Kidney (tissue), 14 donors: ENCODE results near the gene BMP7. TPM values are rescaled to one million over a fixed set of nuclear protein-coding genes. Genes with fewer than 3 reads are reported as not detected.

Source experiments
- DNase-seq, 5 donors: peaks; one replicate each; pipeline ENCODE4 v3.0.0-alpha.2; 2013 to 2020
- FAIRE-seq: peaks from 2 replicates; lab custom pipeline; 2012; peaks lifted over from hg19 to GRCh38; lab: Jason Lieb, UNC
- H3K27ac ChIP-seq, 2 donors: one replicate each; pipeline ENCODE4 v1.7.0; 2013; ENCODE audit warnings: low read depth in 2 of 2, low read length in 2 of 2, inconsistent platforms in 1 of 2
- H3K27me3 ChIP-seq: one replicate; pipeline ENCODE4 v1.7.1; 2013; ENCODE audit warnings: low read length, inconsistent platforms; ENCODE audit not compliant: control insufficient read depth, insufficient read depth
- H3K36me3 ChIP-seq, 3 donors: one replicate each; pipeline versions ENCODE4 v1.7.0 to v1.7.1; 2013; ENCODE audit warnings: low read length in 3 of 3, control low read depth in 1 of 3, inconsistent platforms in 1 of 3; ENCODE audit not compliant: insufficient read depth in 3 of 3, control insufficient read depth in 2 of 3
- H3K4me1 ChIP-seq, 3 donors: one replicate each; pipeline versions ENCODE4 v1.7.0 to v1.7.1; 2013; ENCODE audit warnings: low read length in 3 of 3, inconsistent platforms in 1 of 3, low read depth in 1 of 3; ENCODE audit not compliant: control insufficient read depth in 2 of 3, insufficient read depth in 2 of 3
- H3K4me3 ChIP-seq, 3 donors: one replicate each; pipeline versions ENCODE4 v1.7.0 to v1.8.1; 2013; ENCODE audit warnings: low read length in 3 of 3, control low read depth in 1 of 3, inconsistent platforms in 1 of 3
- H3K9ac ChIP-seq, 3 donors: one replicate each; pipeline versions ENCODE4 v1.7.0 to v1.7.1; 2013; ENCODE audit warnings: low read length in 3 of 3, control low read depth in 1 of 3, inconsistent platforms in 1 of 3
- H3K9me3 ChIP-seq, 3 donors: one replicate each; pipeline versions ENCODE4 v1.7.0 to v1.7.1; 2013; ENCODE audit warnings: low read length in 3 of 3, control low read depth in 1 of 3, inconsistent platforms in 1 of 3; ENCODE audit not compliant: control insufficient read depth in 2 of 3, insufficient read depth in 1 of 3
- intact Hi-C: fragments of 100-400 bp; cut with DNase I; formaldehyde crosslinking; loops from one replicate; pipeline ENCODE4 v1.11.1; 2022
- polyA plus RNA-seq: library from polyadenylated mRNA; stranded (reverse); fragments of 350-450 nt; fragmentation: Illumina TruSeq; extraction: RNeasy Lipid Tissue Mini Kit (QIAGEN cat#74804); gene quantifications from one replicate; pipeline ENCODE4 v1.2.3, GENCODE V29; 2014; ENCODE audit warnings: low read depth, low replicate concordance; ENCODE audit not compliant: insufficient read depth
- total RNA-seq: library from RNA; stranded (reverse); fragmentation: NEBNext Ultra II Directional; extraction: Animal tissue kit (Norgen Biotek cat#: 25700); gene quantifications from one replicate; pipeline ENCODE4 v1.2.1, GENCODE V29; 2021
- TF ChIP-seq, protein P1 (sequence below): IDR thresholded peaks from 3 replicates; pipeline ENCODE4 v1.5.1; 2012; ENCODE audit warnings: mild to moderate bottlenecking, moderate library complexity, borderline replicate concordance; ENCODE audit not compliant: insufficient read depth; ENCODE audit errors: extremely low read depth
- donor health status: control.
- donor health status: control.
- donor health status: control.
- donor health status: control.
- donor health status: control.
- donor health status: DM: yes; HTN: yes; CAD: no.
- donor health status: Normal renal cell carcinoma (clear cell type).

The BMP7 gene
- total and polyA plus RNA-seq, 2 donors from 2014 or later: 1.6 to 11.3 TPM

DNA sequence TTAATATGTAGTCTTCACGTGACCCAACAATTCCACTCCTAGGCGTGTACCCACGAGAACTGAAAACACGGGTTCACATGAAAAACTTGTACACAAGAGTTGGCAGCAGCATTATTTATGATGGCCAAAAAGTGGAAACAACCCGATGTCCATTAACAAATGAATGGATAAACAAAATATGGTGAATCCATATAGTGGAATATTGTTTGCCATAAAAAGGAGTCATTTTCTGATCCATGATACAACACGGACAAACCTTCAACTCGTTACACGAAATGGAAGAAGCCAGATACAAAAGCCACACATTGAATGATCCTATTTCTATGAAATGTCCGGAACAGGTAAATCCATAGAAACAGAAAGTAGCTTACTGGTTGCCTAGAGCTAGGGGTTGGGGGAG lies 78.4 kb downstream of the BMP7 start:
- FAIRE-seq: no peak
- TF ChIP-seq, protein P1, sequence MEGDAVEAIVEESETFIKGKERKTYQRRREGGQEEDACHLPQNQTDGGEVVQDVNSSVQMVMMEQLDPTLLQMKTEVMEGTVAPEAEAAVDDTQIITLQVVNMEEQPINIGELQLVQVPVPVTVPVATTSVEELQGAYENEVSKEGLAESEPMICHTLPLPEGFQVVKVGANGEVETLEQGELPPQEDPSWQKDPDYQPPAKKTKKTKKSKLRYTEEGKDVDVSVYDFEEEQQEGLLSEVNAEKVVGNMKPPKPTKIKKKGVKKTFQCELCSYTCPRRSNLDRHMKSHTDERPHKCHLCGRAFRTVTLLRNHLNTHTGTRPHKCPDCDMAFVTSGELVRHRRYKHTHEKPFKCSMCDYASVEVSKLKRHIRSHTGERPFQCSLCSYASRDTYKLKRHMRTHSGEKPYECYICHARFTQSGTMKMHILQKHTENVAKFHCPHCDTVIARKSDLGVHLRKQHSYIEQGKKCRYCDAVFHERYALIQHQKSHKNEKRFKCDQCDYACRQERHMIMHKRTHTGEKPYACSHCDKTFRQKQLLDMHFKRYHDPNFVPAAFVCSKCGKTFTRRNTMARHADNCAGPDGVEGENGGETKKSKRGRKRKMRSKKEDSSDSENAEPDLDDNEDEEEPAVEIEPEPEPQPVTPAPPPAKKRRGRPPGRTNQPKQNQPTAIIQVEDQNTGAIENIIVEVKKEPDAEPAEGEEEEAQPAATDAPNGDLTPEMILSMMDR: no peak

DNA sequence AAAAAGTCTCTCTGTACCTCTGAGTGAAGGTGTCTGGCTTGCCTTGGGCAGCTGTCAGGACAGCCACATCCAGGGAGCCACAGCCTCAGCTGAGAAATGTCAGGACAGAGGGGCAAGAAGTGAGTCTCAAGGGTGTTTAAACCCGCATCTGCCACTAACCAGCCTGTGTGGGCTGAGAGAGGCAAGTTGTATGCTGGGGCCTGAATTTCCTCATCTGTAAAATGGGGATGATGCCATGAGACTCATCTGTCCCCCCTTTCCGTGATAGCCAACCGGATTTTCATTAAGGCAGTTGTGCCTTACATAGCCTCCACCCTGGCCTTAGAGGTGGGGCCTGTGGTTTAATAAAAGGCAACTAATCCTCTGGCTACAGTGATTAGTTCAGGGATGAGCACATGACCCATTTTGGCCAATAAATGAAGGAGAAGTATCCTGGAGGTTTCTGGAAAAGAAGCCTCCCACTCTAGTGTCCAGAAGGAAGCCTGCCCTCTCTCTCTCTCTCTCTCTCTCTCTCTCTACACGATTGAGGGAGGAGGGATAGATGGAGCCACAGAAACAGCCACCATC lies 79.3 kb downstream of the BMP7 start:
- Histone ChIP-seq H3K36me3 (peaks cover 0 to 2% (median 0%) of the 10 kb centered on the region in 3 donors), H3K4me1 (no peaks in the 10 kb centered on the region), H3K9ac (no peak overlapping the region), H3K27me3 (no peaks in the 10 kb centered on the region), H3K4me3 (no peak overlapping the region), H3K27ac (no peak overlapping the region), H3K9me3 (no peaks in the 10 kb centered on the region)
- FAIRE-seq: no peak
- DNase-seq: no peak
- intact Hi-C loops: no loop called here
- TF ChIP-seq, protein P1: no peak

More for the DNA sequence above, 78.4 kb downstream of the BMP7 start:
- no peak overlapping the region for H3K27ac ChIP-seq
- DNase-seq: no peak
- intact Hi-C loops: no loop called here
- no peaks in the 10 kb centered on the region for H3K9me3 ChIP-seq
- H3K9ac ChIP-seq: no peak overlapping the region
- peaks cover 0 to 2% (median 0%) of the 10 kb centered on the region in 3 donors for H3K36me3 ChIP-seq
- no peak overlapping the region for H3K4me3 ChIP-seq
- H3K27me3 ChIP-seq: no peaks in the 10 kb centered on the region
- H3K4me1 ChIP-seq: no peaks in the 10 kb centered on the region

DNA sequence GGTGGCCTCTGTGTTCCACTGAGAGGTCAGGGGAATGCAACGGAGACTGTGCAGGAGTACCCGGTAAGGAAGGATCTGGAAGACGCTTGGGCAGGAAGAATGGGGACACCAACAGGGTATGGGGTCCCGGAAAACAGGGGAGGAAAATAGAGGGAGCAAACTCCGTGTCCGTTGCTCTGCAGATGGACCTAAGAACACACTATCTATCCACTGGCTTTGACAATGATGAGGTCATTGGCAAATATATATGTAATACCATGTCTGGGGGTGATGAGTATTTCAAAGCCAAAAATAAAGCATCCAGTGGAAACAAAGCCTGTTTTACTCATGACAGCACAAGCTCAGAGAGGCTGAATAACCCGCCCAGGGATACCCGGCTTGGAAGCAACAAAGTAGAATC lies 80.2 kb downstream of the BMP7 start:
- DNase-seq (no peak), FAIRE-seq (no peak)
- Histone ChIP-seq H3K9me3 (no peaks in the 10 kb centered on the region), H3K9ac (no peak overlapping the region), H3K27ac (no peak overlapping the region), H3K4me1 (no peaks in the 10 kb centered on the region), H3K27me3 (no peaks in the 10 kb centered on the region), H3K4me3 (no peak overlapping the region), H3K36me3 (peaks cover 0 to 2% (median 0%) of the 10 kb centered on the region in 3 donors)
- intact Hi-C loops: no loop called here
- TF ChIP-seq, protein P1: no peak

DNA sequence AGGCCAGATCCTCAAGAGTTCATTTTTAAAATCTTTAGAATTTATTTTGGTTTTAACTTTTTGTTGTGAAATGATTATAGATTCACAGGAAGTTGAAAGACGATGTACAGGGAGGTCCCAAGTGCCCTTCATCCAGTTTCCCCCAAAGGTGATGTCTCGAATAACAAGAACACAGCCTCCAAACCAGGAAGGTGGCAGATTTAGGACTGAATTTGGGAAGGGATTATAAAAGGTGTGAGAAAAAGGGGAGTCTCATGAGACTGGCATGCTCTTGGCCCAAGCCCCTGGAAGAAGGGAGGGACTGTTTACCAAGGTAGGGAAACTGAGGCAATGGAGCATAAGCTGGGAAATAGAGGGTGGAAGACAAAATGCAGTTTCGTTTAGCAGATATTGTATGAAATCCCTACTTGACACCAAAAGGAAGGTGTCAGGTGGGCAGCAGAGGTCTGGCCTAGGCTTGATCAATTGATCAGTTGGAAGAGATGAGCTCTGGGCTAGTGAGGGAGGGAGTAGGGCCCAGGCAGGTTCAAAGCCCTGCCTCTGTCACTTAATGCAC lies 81.2 kb downstream of the BMP7 start:
- no peaks in the 10 kb centered on the region for H3K27me3 ChIP-seq
- H3K9me3 ChIP-seq: no peaks in the 10 kb centered on the region
- intact Hi-C loops: no loop called here
- FAIRE-seq (no peak), DNase-seq (no peak)
- no peak overlapping the region for H3K27ac ChIP-seq
- no peaks in the 10 kb centered on the region for H3K36me3 ChIP-seq
- no peak overlapping the region for H3K4me3 ChIP-seq
- no peaks in the 10 kb centered on the region for H3K4me1 ChIP-seq
- no peak overlapping the region for H3K9ac ChIP-seq
- TF ChIP-seq, protein P1: no peak
